KMS-11 (cell line): ENCODE data around the gene SLC52A3.
"Not testable (repeated sequence)": the region's sequence is repeated elsewhere in the genome, so short reads cannot be mapped to it uniquely, and the experiment has no call there.

ENCODE experiments used
- H2AFZ ChIP-seq: fragments of 200-600 bp; sonication (generic); 2 replicates; pipeline ENCODE4 v1.6.1; 2016; ENCODE audit warnings: antibody characterized with exemption, mixed run types, low read depth
- H3K27ac ChIP-seq: fragments of 200-600 bp; sonication (generic); 2 replicates; pipeline ENCODE4 v1.6.1; 2016; ENCODE audit warnings: mild to moderate bottlenecking, mixed run types
- H3K27me3 ChIP-seq: fragments of 200-600 bp; sonication (generic); 2 replicates; pipeline ENCODE4 v1.6.1; 2017; ENCODE audit warnings: mild to moderate bottlenecking, low read depth, mixed run types, moderate library complexity; ENCODE audit not compliant: insufficient read depth
- H3K36me3 ChIP-seq: fragments of 200-600 bp; sonication (generic); 2 replicates; pipeline ENCODE4 v1.6.1; 2017; ENCODE audit warnings: mild to moderate bottlenecking, mixed run types; ENCODE audit not compliant: insufficient read depth
- H3K4me1 ChIP-seq: fragments of 200-600 bp; sonication (generic); 2 replicates; pipeline ENCODE4 v1.6.1; 2016; ENCODE audit warnings: mild to moderate bottlenecking, low read depth, mixed run types; ENCODE audit not compliant: poor library complexity, severe bottlenecking
- H3K4me2 ChIP-seq: fragments of 200-600 bp; sonication (generic); 2 replicates; pipeline ENCODE4 v1.7.0; 2016; ENCODE audit warnings: mild to moderate bottlenecking, mixed run types
- H3K4me3 ChIP-seq: fragments of 200-600 bp; sonication (generic); IDR thresholded peaks from 2 replicates; pipeline ENCODE4 v1.6.1; 2017; ENCODE audit warnings: low read depth, low read length, mixed read lengths; ENCODE audit not compliant: insufficient read depth
- H3K79me2 ChIP-seq: fragments of 200-600 bp; sonication (generic); 2 replicates; pipeline ENCODE4 v1.6.1; 2016; ENCODE audit warnings: low read depth, mixed run types; ENCODE audit not compliant: insufficient read depth
- H3K9ac ChIP-seq: fragments of 200-600 bp; sonication (generic); 2 replicates; pipeline ENCODE4 v1.6.1; 2016; ENCODE audit warnings: mild to moderate bottlenecking, mixed run types
- H4K20me1 ChIP-seq: fragments of 200-600 bp; sonication (generic); 2 replicates; pipeline ENCODE4 v1.6.1; 2016; ENCODE audit warnings: mild to moderate bottlenecking, mixed run types; ENCODE audit not compliant: insufficient read depth
- TF ChIP-seq, protein P1 (sequence below): fragments of 200-600 bp; sonication (generic); conservative IDR thresholded peaks from 2 replicates; pipeline ENCODE4 v1.6.1; 2017; ENCODE audit warnings: low read depth, mild to moderate bottlenecking, antibody characterized with exemption, low read length, moderate library complexity, mixed read lengths

The SLC52A3 gene

DNA sequence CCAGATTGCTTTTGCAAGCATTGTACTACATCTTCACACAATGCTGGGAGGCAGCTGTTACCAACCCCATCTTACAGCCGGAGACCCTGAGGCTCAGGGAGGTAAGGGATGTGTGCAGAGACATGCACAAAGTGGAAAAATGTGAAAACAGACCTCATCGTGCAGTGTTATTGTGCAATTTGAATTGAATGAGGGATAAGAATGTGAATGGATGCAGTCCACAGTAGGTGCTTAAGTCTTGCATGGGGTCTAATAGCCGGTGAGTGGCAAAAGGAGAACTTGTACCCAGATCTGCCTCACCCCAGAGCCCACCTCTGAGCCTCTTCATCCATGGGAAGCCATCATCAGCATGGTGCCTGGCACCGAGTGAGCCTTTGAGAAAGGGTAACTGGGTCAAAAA, 42.1 kb downstream of the SLC52A3 start:
- Histone ChIP-seq H4K20me1 (no peaks in the 10 kb centered on the region), H2AFZ (no peak overlapping the region), H3K27ac (no peak overlapping the region), H3K9ac (no peak overlapping the region), H3K4me1 (no peaks in the 10 kb centered on the region), H3K36me3 (no peaks in the 10 kb centered on the region), H3K27me3 (no peaks in the 10 kb centered on the region), H3K79me2 (no peaks in the 10 kb centered on the region), H3K4me3 (no peak overlapping the region), H3K4me2 (no peak overlapping the region)
- TF ChIP-seq, protein P1, sequence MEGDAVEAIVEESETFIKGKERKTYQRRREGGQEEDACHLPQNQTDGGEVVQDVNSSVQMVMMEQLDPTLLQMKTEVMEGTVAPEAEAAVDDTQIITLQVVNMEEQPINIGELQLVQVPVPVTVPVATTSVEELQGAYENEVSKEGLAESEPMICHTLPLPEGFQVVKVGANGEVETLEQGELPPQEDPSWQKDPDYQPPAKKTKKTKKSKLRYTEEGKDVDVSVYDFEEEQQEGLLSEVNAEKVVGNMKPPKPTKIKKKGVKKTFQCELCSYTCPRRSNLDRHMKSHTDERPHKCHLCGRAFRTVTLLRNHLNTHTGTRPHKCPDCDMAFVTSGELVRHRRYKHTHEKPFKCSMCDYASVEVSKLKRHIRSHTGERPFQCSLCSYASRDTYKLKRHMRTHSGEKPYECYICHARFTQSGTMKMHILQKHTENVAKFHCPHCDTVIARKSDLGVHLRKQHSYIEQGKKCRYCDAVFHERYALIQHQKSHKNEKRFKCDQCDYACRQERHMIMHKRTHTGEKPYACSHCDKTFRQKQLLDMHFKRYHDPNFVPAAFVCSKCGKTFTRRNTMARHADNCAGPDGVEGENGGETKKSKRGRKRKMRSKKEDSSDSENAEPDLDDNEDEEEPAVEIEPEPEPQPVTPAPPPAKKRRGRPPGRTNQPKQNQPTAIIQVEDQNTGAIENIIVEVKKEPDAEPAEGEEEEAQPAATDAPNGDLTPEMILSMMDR, result no peak

DNA sequence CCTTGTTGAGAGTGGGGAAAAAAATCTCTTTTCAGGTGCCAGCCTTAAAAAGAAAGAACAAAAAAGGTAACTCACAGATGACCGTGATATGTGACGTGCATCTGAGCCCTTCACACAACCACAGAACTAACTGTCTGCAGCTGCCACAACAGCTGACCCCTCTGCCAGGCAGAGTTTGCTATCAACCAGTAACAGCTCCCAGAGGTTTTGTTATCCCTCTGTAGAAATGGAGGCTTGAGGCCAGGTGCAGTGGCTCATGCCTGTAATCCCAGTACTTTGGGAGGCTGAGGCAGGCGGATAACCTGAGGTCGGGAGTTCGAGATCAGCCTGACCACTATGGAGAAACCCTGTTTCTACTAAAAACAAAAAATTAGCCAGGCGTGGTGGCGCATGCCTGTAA, 42.8 kb downstream of the SLC52A3 start:
- H3K27me3 ChIP-seq, result no peaks in the 10 kb centered on the region
- TF ChIP-seq, protein P1, result no peak

DNA sequence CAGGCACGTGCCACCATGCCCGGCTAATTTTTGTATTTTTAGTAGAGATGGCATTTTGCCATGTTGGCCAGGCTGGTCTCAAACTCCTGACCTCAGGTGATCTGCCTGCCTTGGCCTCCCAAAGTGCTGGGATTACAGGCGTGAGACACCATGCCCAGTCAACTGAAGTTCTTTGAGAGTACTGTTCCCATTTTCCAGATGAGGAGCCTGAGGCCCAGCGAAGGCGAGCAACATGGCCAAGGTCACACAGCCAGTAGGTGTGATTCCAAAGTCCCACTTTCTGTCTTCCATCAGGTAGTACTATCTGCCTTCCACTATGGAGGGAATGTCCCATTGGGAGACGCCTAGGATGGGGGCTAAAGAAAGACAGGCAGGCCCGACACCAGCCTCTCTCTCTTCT, 43.5 kb downstream of the SLC52A3 start:
- not testable (repeated sequence) for H3K9ac ChIP-seq, H3K4me1 ChIP-seq, H3K27ac ChIP-seq, H4K20me1 ChIP-seq, H2AFZ ChIP-seq, H3K4me2 ChIP-seq, H3K27me3 ChIP-seq, H3K36me3 ChIP-seq, H3K79me2 ChIP-seq, H3K4me3 ChIP-seq

More for the DNA sequence above, 42.8 kb downstream of the SLC52A3 start:
- Histone ChIP-seq H3K79me2 (no peaks in the 10 kb centered on the region), H3K36me3 (no peaks in the 10 kb centered on the region), H2AFZ (no peak overlapping the region), H3K4me2 (no peak overlapping the region), H3K4me3 (no peak overlapping the region), H4K20me1 (no peaks in the 10 kb centered on the region), H3K27ac (no peak overlapping the region), H3K4me1 (no peaks in the 10 kb centered on the region), H3K9ac (no peak overlapping the region)

DNA sequence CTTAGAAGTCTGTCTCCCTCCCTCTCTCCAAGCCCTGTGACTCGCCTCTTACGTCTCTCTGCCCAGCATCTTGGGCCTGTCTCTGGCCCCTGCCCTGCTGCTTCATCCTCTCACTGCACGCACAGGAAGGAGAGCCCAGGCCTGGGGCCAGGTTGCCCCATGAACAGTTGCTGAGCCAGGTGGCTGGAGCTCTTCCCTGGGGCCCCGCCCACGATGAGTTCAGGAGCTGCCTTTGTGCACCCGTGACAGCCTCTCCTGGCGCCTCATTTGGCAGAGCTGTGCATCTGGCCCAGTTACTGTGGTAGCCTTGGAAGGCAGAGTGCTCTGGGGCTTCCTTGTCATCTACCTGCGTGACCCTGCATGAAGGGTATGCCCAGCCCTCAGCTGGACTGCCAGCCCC, 44.5 kb downstream of the SLC52A3 start:
- Histone ChIP-seq H3K27ac (no peak overlapping the region), H3K9ac (no peak overlapping the region), H3K4me2 (no peak overlapping the region), H4K20me1 (no peaks in the 10 kb centered on the region), H3K27me3 (no peaks in the 10 kb centered on the region), H3K4me1 (no peaks in the 10 kb centered on the region), H3K4me3 (no peak overlapping the region), H3K79me2 (no peaks in the 10 kb centered on the region), H2AFZ (no peak overlapping the region), H3K36me3 (no peaks in the 10 kb centered on the region)
- TF ChIP-seq, protein P1, result no peak

DNA sequence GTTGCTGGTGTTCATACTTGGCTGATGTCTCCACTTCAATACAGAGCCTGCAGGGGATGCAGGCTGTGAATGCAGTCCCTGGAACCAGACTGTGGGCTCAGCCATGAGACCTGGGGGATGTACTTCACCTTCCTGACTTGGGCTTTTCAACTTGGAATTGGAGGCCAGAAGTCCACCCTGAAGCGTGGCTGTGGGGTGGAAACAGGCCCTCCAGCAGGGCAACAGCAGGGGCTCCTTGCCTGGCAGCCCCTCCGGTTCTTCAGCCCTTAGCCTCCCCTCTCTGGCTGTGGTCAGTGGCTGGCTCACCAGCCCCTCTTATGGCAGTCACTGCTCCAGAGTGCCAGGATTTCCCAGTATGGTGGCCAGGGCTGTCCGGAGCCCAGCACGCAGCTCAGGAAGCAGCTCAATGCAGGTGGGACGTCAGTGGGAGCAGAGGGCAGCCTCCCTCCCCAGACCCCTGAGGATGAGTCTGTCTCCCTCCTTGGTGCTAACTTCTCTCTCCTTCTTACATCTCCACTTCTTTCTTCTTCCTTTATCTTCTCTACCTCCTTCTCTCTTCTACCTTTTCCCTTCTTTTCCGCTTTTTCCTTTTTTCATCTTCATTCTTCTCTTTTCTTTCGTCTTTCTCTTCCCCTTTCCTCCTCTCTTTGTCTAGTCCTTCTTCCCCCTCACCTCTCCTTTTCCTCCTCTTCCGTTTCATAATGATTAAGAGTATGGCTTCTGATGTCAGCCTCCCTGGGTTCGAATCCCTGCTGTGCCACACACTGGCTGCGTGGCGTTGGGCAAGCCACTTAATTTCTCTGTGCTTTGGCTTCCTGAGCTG, 45.3 kb downstream of the SLC52A3 start:
- Histone ChIP-seq H3K36me3 (no peaks in the 10 kb centered on the region), H3K27ac (no peak overlapping the region), H2AFZ (no peak overlapping the region), H3K4me3 (no peak overlapping the region), H4K20me1 (no peaks in the 10 kb centered on the region), H3K4me1 (no peaks in the 10 kb centered on the region), H3K27me3 (no peaks in the 10 kb centered on the region), H3K9ac (no peak overlapping the region), H3K79me2 (no peaks in the 10 kb centered on the region), H3K4me2 (no peak overlapping the region)
- TF ChIP-seq, protein P1, result no peak
